ENCODE data around the gene MARCKSL1. TPM values are rescaled to one million over a fixed set of nuclear protein-coding genes. Genes with fewer than 3 reads are reported as not detected.

The MARCKSL1 gene
- total and polyA plus RNA-seq, 4 donors, result 13.0 to 29.5 (median 18.4) TPM

DNA sequence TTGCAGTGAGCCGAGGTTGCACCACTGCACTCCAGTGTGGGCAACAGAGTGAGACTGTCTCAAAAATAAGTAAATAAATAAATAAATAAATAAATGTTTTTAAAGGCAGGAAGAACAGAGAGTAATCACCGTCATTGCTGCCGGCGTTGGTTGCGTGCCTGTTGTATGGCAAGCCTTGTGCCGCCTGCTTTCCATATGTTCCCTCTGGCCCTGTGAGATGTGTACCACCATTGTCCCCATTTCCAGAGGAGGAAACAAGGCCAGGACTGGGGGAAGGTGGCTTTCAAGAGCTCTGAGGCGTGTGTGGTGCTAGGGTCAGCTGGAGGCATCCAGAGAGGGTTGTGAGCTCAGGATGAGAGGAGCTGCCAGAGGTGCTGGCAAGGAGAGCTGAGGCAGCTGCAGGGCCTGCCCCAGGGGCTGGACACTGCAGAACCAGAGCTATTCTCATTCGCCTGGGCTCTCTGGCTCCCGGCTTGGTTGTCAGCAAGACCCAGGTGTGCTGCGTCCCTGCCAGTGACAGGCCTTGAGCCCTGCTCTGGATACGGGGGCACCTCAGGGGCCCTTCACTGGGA, 5.2 kb upstream of the MARCKSL1 start:
- Histone ChIP-seq H3K4me1 (ENCODE audit: control insufficient read depth in 4 of 4, insufficient read depth in 4 of 4, low read length in 3 of 4) (peaks cover 2 to 11% (median 5%) of the 10 kb centered on the region in 4 donors), H3K27me3 (ENCODE audit: control insufficient read depth in 4 of 4, insufficient read depth in 4 of 4, low read length in 3 of 4) (no peaks in the 10 kb centered on the region), H3K27ac (ENCODE audit: low read depth in 1 of 2, low read length in 2 of 2) (no peak overlapping the region), H3K4me3 (ENCODE audit: low read depth in 1 of 3, low read length in 3 of 3) (no peak overlapping the region), H3K9ac (ENCODE audit: low read depth in 1 of 2, low read length in 2 of 2) (no peak overlapping the region), H3K9me3 (ENCODE audit: control insufficient read depth in 4 of 4, low read length in 3 of 4) (no peaks in the 10 kb centered on the region), H3K36me3 (ENCODE audit: control insufficient read depth in 4 of 4, insufficient read depth in 3 of 4, low read depth in 1 of 4, low read length in 3 of 4) (no peaks in the 10 kb centered on the region)
- no peak for DNase-seq (ENCODE audit: low spot score)
- WGBS, result 95% methylated on average over 11 of the region's 11 CpGs
- TF ChIP-seq HNF4G (IDR thresholded peaks at IDR 0.05), result no peak
- no peak for TF ChIP-seq TAF1 (conservative IDR thresholded peaks at IDR 0.05)
- no peak for TF ChIP-seq FOXA2 (IDR thresholded peaks at IDR 0.05)
- no peak for TF ChIP-seq MAX (IDR thresholded peaks at IDR 0.05)
- no peak for TF ChIP-seq RXRA (IDR thresholded peaks at IDR 0.05)
- TF ChIP-seq REST (IDR thresholded peaks at IDR 0.05), result no peak
- no peak for TF ChIP-seq NR2F2 (IDR thresholded peaks at IDR 0.05)
- no peak for TF ChIP-seq CTCF (IDR thresholded peaks at IDR 0.05; ENCODE audit: low read depth, low read length, missing input control)
- TF ChIP-seq HNF4A (conservative IDR thresholded peaks at IDR 0.05), result no peak
- TF ChIP-seq JUND (IDR thresholded peaks at IDR 0.05), result no peak
- TF ChIP-seq ZBTB33 (IDR thresholded peaks at IDR 0.05), result no peak
- TF ChIP-seq SP1 (IDR thresholded peaks at IDR 0.05), result no peak
- TF ChIP-seq FOXA1 (IDR thresholded peaks at IDR 0.05), result no peak
- TF ChIP-seq YY1 (IDR thresholded peaks at IDR 0.05), result no peak
- no peak for TF ChIP-seq GABPA (IDR thresholded peaks at IDR 0.05 in 1 of 2, conservative IDR thresholded peaks at IDR 0.05 in 1 of 2)
- TF ChIP-seq, protein P1, sequence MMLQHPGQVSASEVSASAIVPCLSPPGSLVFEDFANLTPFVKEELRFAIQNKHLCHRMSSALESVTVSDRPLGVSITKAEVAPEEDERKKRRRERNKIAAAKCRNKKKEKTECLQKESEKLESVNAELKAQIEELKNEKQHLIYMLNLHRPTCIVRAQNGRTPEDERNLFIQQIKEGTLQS (IDR thresholded peaks at IDR 0.05), result no peak

Measured in liver (tissue), 9 donors.